ENCODE measurements around the gene LANCL2. TPM values are rescaled to one million over a fixed set of nuclear protein-coding genes. Genes with fewer than 3 reads are reported as not detected.

The LANCL2 gene
- total and polyA plus RNA-seq, 9 of the 15 experiments (the other 6 are each of a cell fraction or from before 2014, with no cell fraction given), result 5.3 to 18.5 (median 13.5) TPM

- TF ChIP-seq ZBTB5 (IDR thresholded peaks at IDR 0.05), result no peak
- no peak for TF ChIP-seq EZH2 (IDR thresholded peaks at IDR 0.05; ENCODE audit: borderline replicate concordance, low read depth, low read length)
- TF ChIP-seq ZNF561 (CRISPR knock-in tag; conservative IDR thresholded peaks at IDR 0.05), result no peak
- TF ChIP-seq MAFF (IDR thresholded peaks at IDR 0.05; ENCODE audit: low read length), result no peak
- no peak for TF ChIP-seq FOXA1 (IDR thresholded peaks at IDR 0.05; ENCODE audit: borderline replicate concordance)
- Histone ChIP-seq H3K9ac (ENCODE audit: insufficient read depth in 1 of 2, low read depth in 2 of 2, low read length in 2 of 2) (no peak overlapping the region), H3K27ac (ENCODE audit: extremely low read depth, low read depth, low read length) (no peak overlapping the region), H3K9me1 (ENCODE audit: control insufficient read depth, insufficient read depth, low read length) (peaks cover 2% of the 10 kb centered on the region), H4K20me1 (replicated peaks; ENCODE audit: control insufficient read depth, insufficient read depth, low read length) (no peaks in the 10 kb centered on the region), H3K4me3 (no peak overlapping the region), H3K27me3 (ENCODE audit: control insufficient read depth in 2 of 2, insufficient read depth in 2 of 2, low read length in 2 of 2) (peaks cover 2 to 6% of the 10 kb centered on the region in 2 experiments; a peak in 1 of 5 replicates), H3K9me3 (replicated peaks; ENCODE audit: control insufficient read depth, insufficient read depth, low read depth, low read length) (no peaks in the 10 kb centered on the region), H3K4me2 (ENCODE audit: insufficient read depth, low read length) (no peak overlapping the region), H2AFZ (ENCODE audit: low read depth, low read length) (no peak overlapping the region), H3K79me2 (ENCODE audit: control insufficient read depth, insufficient read depth, low read length) (peaks cover 24% of the 10 kb centered on the region), H3K4me1 (replicated peaks in 1 of 2; ENCODE audit: control insufficient read depth in 2 of 2, insufficient read depth in 2 of 2, low read length in 2 of 2) (peaks cover 4 to 19% of the 10 kb centered on the region in 2 experiments; a peak in 4 of 5 replicates), H3K36me3 (ENCODE audit: control insufficient read depth, insufficient read depth, low read length) (no peaks in the 10 kb centered on the region)
- FAIRE-seq (no peak), ATAC-seq (no peak), DNase-seq (ENCODE audit: extremely low read depth in 1 of 4, low spot score in 3 of 4) (no peak)
- in situ Hi-C loops (cut with MboI) (no loop called here), intact Hi-C loops (cut with micrococcal nuclease) (no loop called here)
- BruUV-seq (replicated peaks), result no TSS peak
- 73% methylated on average over 20 of the region's 25 CpGs for WGBS (ENCODE audit: insufficient coverage, low coverage, missing lambda C conversion rate)
- ChIA-PET POLR2A (no interaction called here), CTCF (ENCODE audit: low intra/inter-chr PET ratio) (no interaction called here)
These were observed 1.6 kb upstream of the LANCL2 start for GRCh38 chr7:55363386-55364170.
